WERI-Rb-1 (cell line): ENCODE data around the gene MPEG1.

Experiments used
- DNase-seq: peaks from one replicate; pipeline ENCODE4 v3.0.0-alpha.2; 2020
- H3K27ac ChIP-seq: fragments of 250-450 bp; sonication (Bioruptor Pico); 2 replicates; pipeline ENCODE4 v1.5.1; 2020; ENCODE audit warnings: mild to moderate bottlenecking, moderate library complexity
- H3K27me3 ChIP-seq: fragments of 250-450 bp; sonication (Bioruptor Pico); 2 replicates; pipeline ENCODE4 v1.5.1; 2021; ENCODE audit warnings: mild to moderate bottlenecking, low read depth, moderate library complexity; ENCODE audit not compliant: insufficient read depth, severe bottlenecking
- H3K36me3 ChIP-seq: fragments of 250-450 bp; sonication (Bioruptor Pico); 2 replicates; pipeline ENCODE4 v1.5.1; 2020; ENCODE audit warnings: mild to moderate bottlenecking, moderate library complexity
- H3K4me3 ChIP-seq: 2 replicates; pipeline ENCODE4 v1.5.1; 2011; ENCODE audit warnings: low read depth, mild to moderate bottlenecking, control low read depth, low read length
- H3K9me3 ChIP-seq: fragments of 250-450 bp; sonication (Bioruptor Pico); 2 replicates; pipeline ENCODE4 v1.5.1; 2021; ENCODE audit warnings: mild to moderate bottlenecking, moderate library complexity; ENCODE audit not compliant: severe bottlenecking
- TF ChIP-seq, protein P1 (sequence below): IDR thresholded peaks from 2 replicates; pipeline ENCODE4 v1.5.1; 2011; ENCODE audit warnings: low read depth, mild to moderate bottlenecking, control low read depth, inconsistent platforms, low read length

MPEG1 gene

GRCh38 chr11:59216641-59217564 is 4.2 kb upstream of the MPEG1 start:
- TF ChIP-seq, protein P1, sequence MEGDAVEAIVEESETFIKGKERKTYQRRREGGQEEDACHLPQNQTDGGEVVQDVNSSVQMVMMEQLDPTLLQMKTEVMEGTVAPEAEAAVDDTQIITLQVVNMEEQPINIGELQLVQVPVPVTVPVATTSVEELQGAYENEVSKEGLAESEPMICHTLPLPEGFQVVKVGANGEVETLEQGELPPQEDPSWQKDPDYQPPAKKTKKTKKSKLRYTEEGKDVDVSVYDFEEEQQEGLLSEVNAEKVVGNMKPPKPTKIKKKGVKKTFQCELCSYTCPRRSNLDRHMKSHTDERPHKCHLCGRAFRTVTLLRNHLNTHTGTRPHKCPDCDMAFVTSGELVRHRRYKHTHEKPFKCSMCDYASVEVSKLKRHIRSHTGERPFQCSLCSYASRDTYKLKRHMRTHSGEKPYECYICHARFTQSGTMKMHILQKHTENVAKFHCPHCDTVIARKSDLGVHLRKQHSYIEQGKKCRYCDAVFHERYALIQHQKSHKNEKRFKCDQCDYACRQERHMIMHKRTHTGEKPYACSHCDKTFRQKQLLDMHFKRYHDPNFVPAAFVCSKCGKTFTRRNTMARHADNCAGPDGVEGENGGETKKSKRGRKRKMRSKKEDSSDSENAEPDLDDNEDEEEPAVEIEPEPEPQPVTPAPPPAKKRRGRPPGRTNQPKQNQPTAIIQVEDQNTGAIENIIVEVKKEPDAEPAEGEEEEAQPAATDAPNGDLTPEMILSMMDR = no peak
- Histone ChIP-seq H3K4me3 (no peak overlapping the region), H3K36me3 (no peaks in the 10 kb centered on the region), H3K9me3 (no peaks in the 10 kb centered on the region), H3K27ac (no peak overlapping the region), H3K27me3 (peaks cover 65% of the 10 kb centered on the region)
- DNase-seq = no peak

DNA sequence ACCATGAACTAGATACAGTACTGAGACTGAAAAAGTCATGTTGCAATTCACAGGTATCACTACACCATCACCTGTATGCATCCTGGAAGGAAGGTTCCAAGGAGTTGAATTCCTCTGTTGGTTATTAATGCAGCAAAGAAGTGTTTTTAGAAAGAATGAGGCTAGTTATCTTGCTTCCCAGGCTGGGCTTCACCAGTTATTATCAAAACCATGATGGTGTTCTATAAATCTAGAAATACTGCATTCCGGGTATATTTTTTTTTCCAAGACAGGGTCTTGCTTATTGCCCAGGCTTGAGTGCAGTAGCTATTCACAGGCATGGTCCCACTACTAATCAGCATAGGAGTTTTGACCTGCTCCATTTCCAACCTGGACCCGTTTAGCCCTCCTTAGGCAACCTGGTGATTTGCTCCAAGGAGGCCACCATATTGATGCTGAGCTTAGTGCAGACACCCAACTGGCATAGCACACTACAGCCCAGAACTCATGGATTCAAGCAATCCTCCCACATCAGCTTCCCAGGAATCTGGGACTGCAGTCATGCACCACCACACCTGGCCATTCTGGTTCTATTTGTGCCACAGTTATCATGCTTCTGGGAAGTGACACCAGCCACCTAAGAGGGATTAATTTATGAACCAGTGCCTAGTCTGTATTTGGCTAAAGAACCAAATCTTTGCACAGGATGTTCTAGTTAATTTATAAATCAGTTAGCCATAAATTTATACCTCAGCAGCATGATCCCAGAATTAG is 1.6 kb upstream of the MPEG1 start:
- H3K4me3 ChIP-seq = no peak overlapping the region
- peaks cover 72% of the 10 kb centered on the region for H3K27me3 ChIP-seq
- TF ChIP-seq, protein P1 = no peak
- no peaks in the 10 kb centered on the region for H3K9me3 ChIP-seq
- H3K27ac ChIP-seq = no peak overlapping the region
- no peak for DNase-seq
- no peaks in the 10 kb centered on the region for H3K36me3 ChIP-seq

DNA sequence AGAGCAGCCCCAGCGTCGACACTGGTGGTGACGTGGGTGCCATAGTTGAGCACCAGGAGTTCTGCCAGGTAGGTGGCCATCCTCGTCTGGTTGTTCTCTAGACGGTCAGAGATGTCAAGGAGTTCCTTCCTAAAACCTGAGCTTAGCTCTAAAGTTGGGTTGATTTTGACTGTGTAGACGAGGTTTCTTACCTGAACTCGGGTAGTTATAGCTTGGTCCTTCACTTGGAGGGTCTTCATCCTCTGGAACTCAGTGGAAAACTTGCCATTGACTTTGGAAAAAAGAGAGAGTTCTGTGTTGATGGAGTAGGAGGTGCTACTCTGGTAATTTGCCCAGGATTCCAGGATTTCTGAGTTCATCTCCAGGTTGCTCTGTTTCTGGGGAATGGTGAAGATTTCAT is 505 bp downstream of the MPEG1 start:
- Histone ChIP-seq H3K36me3 (no peaks in the 10 kb centered on the region), H3K27ac (no peak overlapping the region), H3K4me3 (no peak overlapping the region), H3K27me3 (peaks cover 88% of the 10 kb centered on the region), H3K9me3 (no peaks in the 10 kb centered on the region)
- TF ChIP-seq, protein P1 = no peak
- DNase-seq = no peak

- no peak overlapping the region for H3K27ac ChIP-seq
- no peaks in the 10 kb centered on the region for H3K9me3 ChIP-seq
- DNase-seq = no peak
- no peak overlapping the region for H3K4me3 ChIP-seq
- H3K27me3 ChIP-seq = peaks cover 79% of the 10 kb centered on the region
- H3K36me3 ChIP-seq = no peaks in the 10 kb centered on the region
- TF ChIP-seq, protein P1 = no peak
These were observed 3.8 kb downstream of the MPEG1 start for GRCh38 chr11:59208956-59209355.

DNA sequence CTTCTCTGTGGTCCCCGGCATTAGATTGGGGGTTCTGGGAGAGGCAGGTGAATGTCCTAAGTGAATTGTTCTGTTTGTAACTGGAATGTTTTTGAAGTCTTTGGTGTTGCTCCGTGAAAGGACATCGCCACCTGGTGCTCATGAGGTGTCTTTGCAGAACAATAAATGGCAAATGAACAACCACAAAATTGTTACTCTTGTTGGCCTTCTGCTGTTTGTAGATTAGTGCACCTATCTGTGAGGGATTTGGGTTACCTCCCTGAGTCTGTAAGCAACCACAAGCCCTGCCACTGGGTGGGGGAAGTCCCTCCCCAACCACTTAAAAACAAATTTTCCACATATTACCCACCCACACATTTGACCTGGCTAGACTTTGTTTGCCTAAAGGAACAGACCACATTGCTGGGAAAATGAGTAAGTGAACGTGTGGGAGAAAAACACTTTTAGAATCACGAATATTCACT is 4.7 kb downstream of the MPEG1 start:
- no peak overlapping the region for H3K27ac ChIP-seq
- H3K4me3 ChIP-seq = no peak overlapping the region
- DNase-seq = no peak
- no peaks in the 10 kb centered on the region for H3K36me3 ChIP-seq
- peaks cover 77% of the 10 kb centered on the region for H3K27me3 ChIP-seq
- no peaks in the 10 kb centered on the region for H3K9me3 ChIP-seq
- TF ChIP-seq, protein P1 = peak; percentile 63
